ENCODE data around the gene BAIAP3. TPM values are rescaled to one million over a fixed set of nuclear protein-coding genes. Genes with fewer than 3 reads are reported as not detected.
A peak's percentile ranks its signal among the peaks of the same experiment; 100 is the strongest.

Gene BAIAP3
- total RNA-seq, 4 donors from 2014 or later = 0.05 to 4.4 (median 2.5) TPM

- H3K27ac ChIP-seq = no peak overlapping the region
- intact Hi-C loops (cut with DNase I; ENCODE audit: low total_unique reads) = no loop called here
- H3K4me1 ChIP-seq = peaks cover 0 to 4% of the 10 kb centered on the region in 2 donors
- peaks cover 27 to 48% (median 46%) of the 10 kb centered on the region in 3 donors for H3K27me3 ChIP-seq
- TF ChIP-seq POLR2A (IDR thresholded peaks at IDR 0.05) = no peak
- TF ChIP-seq, protein P1, sequence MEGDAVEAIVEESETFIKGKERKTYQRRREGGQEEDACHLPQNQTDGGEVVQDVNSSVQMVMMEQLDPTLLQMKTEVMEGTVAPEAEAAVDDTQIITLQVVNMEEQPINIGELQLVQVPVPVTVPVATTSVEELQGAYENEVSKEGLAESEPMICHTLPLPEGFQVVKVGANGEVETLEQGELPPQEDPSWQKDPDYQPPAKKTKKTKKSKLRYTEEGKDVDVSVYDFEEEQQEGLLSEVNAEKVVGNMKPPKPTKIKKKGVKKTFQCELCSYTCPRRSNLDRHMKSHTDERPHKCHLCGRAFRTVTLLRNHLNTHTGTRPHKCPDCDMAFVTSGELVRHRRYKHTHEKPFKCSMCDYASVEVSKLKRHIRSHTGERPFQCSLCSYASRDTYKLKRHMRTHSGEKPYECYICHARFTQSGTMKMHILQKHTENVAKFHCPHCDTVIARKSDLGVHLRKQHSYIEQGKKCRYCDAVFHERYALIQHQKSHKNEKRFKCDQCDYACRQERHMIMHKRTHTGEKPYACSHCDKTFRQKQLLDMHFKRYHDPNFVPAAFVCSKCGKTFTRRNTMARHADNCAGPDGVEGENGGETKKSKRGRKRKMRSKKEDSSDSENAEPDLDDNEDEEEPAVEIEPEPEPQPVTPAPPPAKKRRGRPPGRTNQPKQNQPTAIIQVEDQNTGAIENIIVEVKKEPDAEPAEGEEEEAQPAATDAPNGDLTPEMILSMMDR (IDR thresholded peaks at IDR 0.05 in 4 of 5, conservative IDR thresholded peaks at IDR 0.05 in 1 of 5) = peak in 2 of 5 experiments; percentile 23 to 34
- peaks cover 0 to 5% of the 10 kb centered on the region in 2 donors for H3K36me3 ChIP-seq
- in situ Hi-C loops (cut with MboI; ENCODE audit: low sequenced_read_pairs in 4 of 4) = no loop called here
- DNase-seq (no peak), ATAC-seq (no peak)
- H3K4me3 ChIP-seq = no peak overlapping the region
- no peaks in the 10 kb centered on the region for H3K9me3 ChIP-seq
These were observed 3.1 kb upstream of the BAIAP3 start for GRCh38 chr16:1330260-1330914.

DNA sequence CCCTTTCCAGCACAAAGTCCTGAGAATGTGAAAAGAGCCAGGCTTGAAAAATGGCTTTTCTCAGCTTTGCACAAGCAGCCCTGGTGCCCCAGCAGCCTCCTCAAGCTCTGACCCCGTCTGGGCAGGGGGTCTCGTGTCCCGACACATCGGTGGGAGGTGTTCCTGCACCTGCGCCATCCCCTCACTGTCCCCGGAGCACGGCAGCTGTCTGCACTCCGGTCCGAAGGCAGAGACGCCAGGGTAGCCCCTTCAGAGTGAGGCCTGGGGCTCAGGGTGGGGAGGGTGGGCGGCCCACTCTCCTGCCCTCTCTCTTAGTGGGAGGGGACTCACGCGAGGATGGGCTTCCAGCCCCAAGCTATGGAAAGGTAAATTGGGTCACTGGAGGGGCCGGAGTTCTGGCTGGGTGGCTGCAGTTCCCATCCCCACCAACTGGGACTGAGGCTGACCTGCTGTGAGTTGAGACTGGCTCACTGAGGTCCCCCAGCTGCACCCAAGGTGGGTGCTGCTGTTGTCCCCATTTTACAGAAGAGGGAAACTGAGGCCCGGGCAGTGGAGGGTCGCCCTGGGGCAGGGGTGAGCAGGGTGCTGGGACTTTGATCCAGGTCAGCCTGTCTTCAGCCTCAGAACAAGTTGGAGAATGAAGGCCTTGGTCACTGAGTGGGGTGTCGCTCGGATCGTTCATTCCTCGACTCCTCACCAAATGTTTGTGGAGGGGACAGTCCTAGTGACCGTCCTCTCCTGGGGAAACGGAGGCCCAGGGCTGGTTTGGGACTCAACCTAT, 2.3 kb upstream of the BAIAP3 start:
- H3K4me1 ChIP-seq = peaks cover 0 to 4% of the 10 kb centered on the region in 2 donors
- peak overlapping the region; percentile 43 to 56 (median 46) for H3K4me3 ChIP-seq
- DNase-seq (no peak), ATAC-seq (no peak)
- no peaks in the 10 kb centered on the region for H3K9me3 ChIP-seq
- intact Hi-C loops (cut with DNase I; ENCODE audit: low total_unique reads) = no loop called here
- H3K27me3 ChIP-seq = peaks cover 27 to 52% (median 47%) of the 10 kb centered on the region in 3 donors
- peak overlapping the region; percentile 18 to 56 (median 44) for H3K27ac ChIP-seq
- TF ChIP-seq POLR2A (IDR thresholded peaks at IDR 0.05) = no peak
- TF ChIP-seq, protein P1 (IDR thresholded peaks at IDR 0.05 in 4 of 5, conservative IDR thresholded peaks at IDR 0.05 in 1 of 5) = no peak
- in situ Hi-C loops (cut with MboI; ENCODE audit: low sequenced_read_pairs in 4 of 4) = no loop called here
- no peaks in the 10 kb centered on the region for H3K36me3 ChIP-seq

- intact Hi-C loops (cut with DNase I; ENCODE audit: low total_unique reads) = no loop called here
- Histone ChIP-seq H3K4me3 (peak overlapping the region; percentile 43 to 56 (median 46)), H3K27me3 (peaks cover 27 to 52% (median 47%) of the 10 kb centered on the region in 3 donors), H3K4me1 (peaks cover 0 to 4% of the 10 kb centered on the region in 2 donors), H3K9me3 (no peaks in the 10 kb centered on the region), H3K27ac (peak overlapping the region; percentile 18 to 56 (median 44)), H3K36me3 (no peaks in the 10 kb centered on the region)
- ATAC-seq (no peak), DNase-seq (peak; percentile 15 to 47)
- in situ Hi-C loops (cut with MboI; ENCODE audit: low sequenced_read_pairs in 4 of 4) = no loop called here
- TF ChIP-seq, protein P1 (IDR thresholded peaks at IDR 0.05 in 4 of 5, conservative IDR thresholded peaks at IDR 0.05 in 1 of 5) = no peak
These were observed 1.5 kb upstream of the BAIAP3 start for GRCh38 chr16:1331712-1332617.

DNA sequence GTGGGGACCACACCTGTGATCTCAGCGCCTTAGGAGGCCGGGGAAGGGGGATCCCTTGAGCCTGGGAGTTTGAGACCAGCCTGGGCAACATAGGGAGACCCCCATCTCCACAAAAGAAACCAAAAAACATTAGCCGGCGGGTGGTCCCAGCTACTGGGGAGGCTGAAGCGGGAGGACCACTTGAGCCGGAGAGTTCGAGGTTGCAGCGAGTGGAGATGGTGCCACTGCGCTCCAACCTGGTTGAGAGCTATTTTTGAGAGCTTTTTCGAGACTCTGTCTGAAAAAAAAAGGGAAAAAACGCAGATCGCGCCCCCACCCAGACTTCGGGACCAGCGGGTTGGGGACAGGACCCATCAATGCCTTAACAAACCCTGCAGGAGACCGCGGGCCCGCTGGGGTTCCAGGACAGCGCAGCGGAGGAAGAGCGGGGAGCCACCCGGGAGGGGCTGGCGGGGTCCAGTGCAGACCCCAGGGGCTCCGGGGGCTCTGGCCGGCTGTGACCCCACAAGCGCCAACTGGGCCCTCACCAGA, 762 bp upstream of the BAIAP3 start:
- H3K36me3 ChIP-seq = no peaks in the 10 kb centered on the region
- H3K9me3 ChIP-seq = no peaks in the 10 kb centered on the region
- intact Hi-C loops (cut with DNase I; ENCODE audit: low total_unique reads) = no loop called here
- TF ChIP-seq, protein P1 (IDR thresholded peaks at IDR 0.05 in 4 of 5, conservative IDR thresholded peaks at IDR 0.05 in 1 of 5) = no peak
- no peak for TF ChIP-seq POLR2A (IDR thresholded peaks at IDR 0.05)
- in situ Hi-C loops (cut with MboI; ENCODE audit: low sequenced_read_pairs in 4 of 4) = no loop called here
- H3K27me3 ChIP-seq = peaks cover 27 to 52% (median 47%) of the 10 kb centered on the region in 3 donors
- ATAC-seq (no peak), DNase-seq (no peak)
- H3K27ac ChIP-seq = peak overlapping the region; percentile 4 to 56 (median 44)
- H3K4me1 ChIP-seq = peaks cover 0 to 4% of the 10 kb centered on the region in 2 donors
- H3K4me3 ChIP-seq = peak overlapping the region; percentile 43 to 56 (median 46)
